Measurements from ENCODE around the gene PTPRN2. TPM values are rescaled to one million over a fixed set of nuclear protein-coding genes. Genes with fewer than 3 reads are reported as not detected.

PTPRN2 gene
- total and polyA plus RNA-seq, 2 donors from 2014 or later = 4.8 to 6.2 TPM

DNA sequence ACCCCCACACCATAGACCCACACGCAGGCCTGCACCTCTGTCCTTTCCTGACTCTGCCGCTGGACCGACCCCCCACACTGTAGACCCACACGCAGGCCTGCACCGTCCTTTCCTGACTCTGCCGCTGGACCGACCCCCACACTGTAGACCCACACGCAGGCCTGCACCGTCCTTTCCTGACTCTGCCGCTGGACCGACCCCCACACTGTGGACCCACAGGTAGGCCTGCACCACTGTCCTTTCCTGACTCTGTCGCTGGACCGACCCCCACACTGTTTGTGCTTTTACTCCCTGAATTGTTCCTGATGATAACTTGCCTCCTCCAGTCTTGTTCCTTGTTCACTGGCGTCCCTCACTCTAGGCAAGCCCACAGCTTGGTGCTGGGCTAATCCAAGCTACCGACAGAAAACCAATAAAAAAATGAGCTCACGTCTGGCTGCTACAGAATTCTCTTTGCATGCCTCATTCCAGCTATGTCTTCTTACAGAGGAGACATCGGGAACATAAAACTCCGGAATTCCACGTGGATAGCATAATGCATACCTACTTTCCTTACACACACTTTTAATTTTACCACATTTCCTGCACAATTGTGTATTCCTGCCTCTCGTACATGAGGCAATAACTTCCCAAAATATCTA lies 494.3 kb downstream of the PTPRN2 start:
- H3K36me3 ChIP-seq (ENCODE audit: control insufficient read depth in 2 of 3, insufficient read depth in 3 of 3, low read length in 3 of 3) = no peaks in the 10 kb centered on the region
- TF ChIP-seq, protein P1, sequence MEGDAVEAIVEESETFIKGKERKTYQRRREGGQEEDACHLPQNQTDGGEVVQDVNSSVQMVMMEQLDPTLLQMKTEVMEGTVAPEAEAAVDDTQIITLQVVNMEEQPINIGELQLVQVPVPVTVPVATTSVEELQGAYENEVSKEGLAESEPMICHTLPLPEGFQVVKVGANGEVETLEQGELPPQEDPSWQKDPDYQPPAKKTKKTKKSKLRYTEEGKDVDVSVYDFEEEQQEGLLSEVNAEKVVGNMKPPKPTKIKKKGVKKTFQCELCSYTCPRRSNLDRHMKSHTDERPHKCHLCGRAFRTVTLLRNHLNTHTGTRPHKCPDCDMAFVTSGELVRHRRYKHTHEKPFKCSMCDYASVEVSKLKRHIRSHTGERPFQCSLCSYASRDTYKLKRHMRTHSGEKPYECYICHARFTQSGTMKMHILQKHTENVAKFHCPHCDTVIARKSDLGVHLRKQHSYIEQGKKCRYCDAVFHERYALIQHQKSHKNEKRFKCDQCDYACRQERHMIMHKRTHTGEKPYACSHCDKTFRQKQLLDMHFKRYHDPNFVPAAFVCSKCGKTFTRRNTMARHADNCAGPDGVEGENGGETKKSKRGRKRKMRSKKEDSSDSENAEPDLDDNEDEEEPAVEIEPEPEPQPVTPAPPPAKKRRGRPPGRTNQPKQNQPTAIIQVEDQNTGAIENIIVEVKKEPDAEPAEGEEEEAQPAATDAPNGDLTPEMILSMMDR (IDR thresholded peaks at IDR 0.05; ENCODE audit: borderline replicate concordance, extremely low read depth, insufficient read depth) = no peak
- peak in 1 of 5 donors; percentile 17 for DNase-seq
- no peak for FAIRE-seq
- H3K4me3 ChIP-seq (ENCODE audit: low read length in 3 of 3) = no peak overlapping the region
- no peaks in the 10 kb centered on the region for H3K9me3 ChIP-seq (ENCODE audit: control insufficient read depth in 2 of 3, insufficient read depth in 1 of 3, low read length in 3 of 3)
- no peak overlapping the region for H3K9ac ChIP-seq (ENCODE audit: low read length in 3 of 3)
- H3K4me1 ChIP-seq (ENCODE audit: control insufficient read depth in 2 of 3, insufficient read depth in 2 of 3, low read depth in 1 of 3, low read length in 3 of 3) = no peaks in the 10 kb centered on the region
- no peaks in the 10 kb centered on the region for H3K27me3 ChIP-seq (ENCODE audit: control insufficient read depth, insufficient read depth, low read length)
- no peak overlapping the region for H3K27ac ChIP-seq (ENCODE audit: low read depth in 2 of 2, low read length in 2 of 2)
- intact Hi-C loops (cut with DNase I) = no loop called here

DNA sequence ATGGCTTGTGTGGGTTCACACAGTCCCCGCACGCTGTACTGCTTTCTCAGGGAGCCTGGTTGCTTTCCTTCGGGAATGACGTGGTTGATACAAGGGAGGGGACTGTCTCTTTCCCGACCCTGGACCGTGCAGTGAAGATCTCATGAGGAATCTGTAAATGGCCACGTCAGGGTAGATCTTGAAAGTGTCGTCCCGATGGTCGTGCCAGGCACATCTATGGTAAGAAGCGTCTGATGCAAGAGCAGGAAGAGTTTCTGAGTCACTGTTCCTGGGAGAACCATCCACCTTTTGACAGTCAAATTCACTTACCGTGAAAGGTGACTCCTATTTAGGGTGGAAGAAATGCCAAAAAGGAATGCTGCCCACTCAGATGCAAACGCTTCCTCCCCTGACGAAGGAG lies 500.4 kb downstream of the PTPRN2 start:
- H3K4me1 ChIP-seq (ENCODE audit: control insufficient read depth in 2 of 3, insufficient read depth in 2 of 3, low read depth in 1 of 3, low read length in 3 of 3) = no peaks in the 10 kb centered on the region
- TF ChIP-seq, protein P1 (IDR thresholded peaks at IDR 0.05; ENCODE audit: borderline replicate concordance, extremely low read depth, insufficient read depth) = no peak

DNA sequence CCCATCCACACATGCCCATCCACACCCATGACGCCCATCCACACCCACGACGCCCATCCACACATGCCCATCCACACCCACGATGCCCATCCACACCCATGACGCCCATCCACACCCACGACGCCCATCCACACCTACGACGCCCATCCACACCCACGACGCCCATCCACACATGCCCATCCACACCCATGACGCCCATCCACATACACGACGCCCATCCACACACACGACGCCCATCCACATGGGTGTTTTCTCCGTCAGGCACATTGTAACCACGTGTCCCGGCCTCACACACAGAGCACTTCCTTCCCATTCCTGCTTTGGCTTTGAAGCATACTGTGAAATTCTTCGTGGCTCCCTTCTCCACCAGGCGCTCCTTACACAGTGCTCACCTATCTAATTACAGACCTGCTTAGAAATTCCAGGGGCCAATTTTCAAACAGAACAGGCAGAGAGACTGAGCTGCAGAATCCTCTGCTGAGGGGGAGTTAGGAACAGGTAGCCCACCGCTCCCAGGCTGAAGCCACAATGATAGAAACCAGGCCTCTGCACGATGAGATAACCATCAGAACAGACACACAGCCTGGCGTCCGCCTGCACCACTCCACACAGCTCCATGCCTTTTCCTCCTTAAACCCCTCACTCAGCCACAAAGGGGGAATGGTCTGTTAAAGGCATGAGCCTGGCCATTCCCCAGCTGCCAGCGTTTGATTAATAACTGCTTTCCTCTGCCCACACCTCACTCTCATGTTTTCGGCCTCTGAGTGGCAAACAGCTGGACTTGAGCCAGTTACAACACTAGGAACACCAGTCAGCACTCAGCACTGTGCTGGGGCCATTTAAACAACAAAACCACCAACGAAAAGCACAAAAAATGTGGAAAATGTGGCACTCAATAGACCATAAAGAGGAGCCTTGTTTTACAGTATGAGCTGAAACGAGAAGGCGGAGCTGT lies 501.6 kb downstream of the PTPRN2 start:
- TF ChIP-seq, protein P1 (IDR thresholded peaks at IDR 0.05; ENCODE audit: borderline replicate concordance, extremely low read depth, insufficient read depth) = no peak
- DNase-seq (peak in 3 of 5 donors; percentile 9 to 39 (median 15)), FAIRE-seq (no peak)
- Histone ChIP-seq H3K27me3 (ENCODE audit: control insufficient read depth, insufficient read depth, low read length) (no peaks in the 10 kb centered on the region), H3K9ac (ENCODE audit: low read length in 3 of 3) (no peak overlapping the region), H3K36me3 (ENCODE audit: control insufficient read depth in 2 of 3, insufficient read depth in 3 of 3, low read length in 3 of 3) (no peaks in the 10 kb centered on the region), H3K4me1 (ENCODE audit: control insufficient read depth in 2 of 3, insufficient read depth in 2 of 3, low read depth in 1 of 3, low read length in 3 of 3) (no peaks in the 10 kb centered on the region), H3K4me3 (ENCODE audit: low read length in 3 of 3) (no peak overlapping the region), H3K9me3 (ENCODE audit: control insufficient read depth in 2 of 3, insufficient read depth in 1 of 3, low read length in 3 of 3) (peaks cover 0 to 5% (median 0%) of the 10 kb centered on the region in 3 donors), H3K27ac (ENCODE audit: low read depth in 2 of 2, low read length in 2 of 2) (no peak overlapping the region)
- intact Hi-C loops (cut with DNase I) = no loop called here

More for the DNA sequence above, 500.4 kb downstream of the PTPRN2 start:
- Histone ChIP-seq H3K36me3 (ENCODE audit: control insufficient read depth in 2 of 3, insufficient read depth in 3 of 3, low read length in 3 of 3) (no peaks in the 10 kb centered on the region), H3K27me3 (ENCODE audit: control insufficient read depth, insufficient read depth, low read length) (no peaks in the 10 kb centered on the region), H3K4me3 (ENCODE audit: low read length in 3 of 3) (no peak overlapping the region), H3K9ac (ENCODE audit: low read length in 3 of 3) (no peak overlapping the region), H3K27ac (ENCODE audit: low read depth in 2 of 2, low read length in 2 of 2) (no peak overlapping the region), H3K9me3 (ENCODE audit: control insufficient read depth in 2 of 3, insufficient read depth in 1 of 3, low read length in 3 of 3) (peaks cover 0 to 5% (median 0%) of the 10 kb centered on the region in 3 donors)
- DNase-seq (no peak), FAIRE-seq (no peak)
- intact Hi-C loops (cut with DNase I) = no loop called here

Data from kidney (tissue), 14 donors.